ENCODE data around the gene FGF19. TPM values are rescaled to one million over a fixed set of nuclear protein-coding genes. Genes with fewer than 3 reads are reported as not detected.

Gene FGF19
- total RNA-seq, 2 experiments from 2014 or later = not detected

- no peak overlapping the region for H3K27ac ChIP-seq (ENCODE audit: low read depth, low read length, poor library complexity, severe bottlenecking)
- peaks cover 4% of the 10 kb centered on the region; the same call in 1 of the 2 replicates for H4K20me1 ChIP-seq (ENCODE audit: insufficient read depth, low read length)
- intact Hi-C loops (cut with micrococcal nuclease; ENCODE audit: unreplicated experiment) = no loop called here
- H3K4me3 ChIP-seq (ENCODE audit: low read depth, low read length, poor library complexity, severe bottlenecking) = peak overlapping the region; percentile 98
- no peak for TF ChIP-seq EZH2phosphoT487 (IDR thresholded peaks at IDR 0.05; ENCODE audit: borderline replicate concordance, low read depth, low read length)
- TF ChIP-seq CTCF (conservative IDR thresholded peaks at IDR 0.05; ENCODE audit: low read length) = no peak
- DNase-seq (ENCODE audit: low spot score) = peak; percentile 12
- peak overlapping the region; percentile 58; the same call in 1 of the 2 replicates for H2AFZ ChIP-seq (ENCODE audit: low read length)
- POLR2A ChIA-PET = no interaction called here
- no peaks in the 10 kb centered on the region for H3K9me2 ChIP-seq (ENCODE audit: insufficient read depth, low read length)
- peaks cover 21% of the 10 kb centered on the region for H3K79me2 ChIP-seq (ENCODE audit: insufficient read depth, low read depth, low read length)
- CTCF ChIA-PET (ENCODE audit: unreplicated experiment) = no interaction called here
- no peaks in the 10 kb centered on the region for H3K9me3 ChIP-seq (ENCODE audit: low read length)
- H3K4me2 ChIP-seq (ENCODE audit: low read length) = peak overlapping the region; percentile 88
- H3K4me1 ChIP-seq (ENCODE audit: insufficient read depth, low read length, poor library complexity, severe bottlenecking) = peaks cover 14% of the 10 kb centered on the region
- peaks cover 37% of the 10 kb centered on the region for H3K36me3 ChIP-seq (ENCODE audit: insufficient read depth, low read length)
- BruUV-seq (replicated peaks) = TSS peak; percentile 41
Observed at GRCh38 chr11:69674267-69674885, 29.4 kb downstream of the FGF19 start.

DNA sequence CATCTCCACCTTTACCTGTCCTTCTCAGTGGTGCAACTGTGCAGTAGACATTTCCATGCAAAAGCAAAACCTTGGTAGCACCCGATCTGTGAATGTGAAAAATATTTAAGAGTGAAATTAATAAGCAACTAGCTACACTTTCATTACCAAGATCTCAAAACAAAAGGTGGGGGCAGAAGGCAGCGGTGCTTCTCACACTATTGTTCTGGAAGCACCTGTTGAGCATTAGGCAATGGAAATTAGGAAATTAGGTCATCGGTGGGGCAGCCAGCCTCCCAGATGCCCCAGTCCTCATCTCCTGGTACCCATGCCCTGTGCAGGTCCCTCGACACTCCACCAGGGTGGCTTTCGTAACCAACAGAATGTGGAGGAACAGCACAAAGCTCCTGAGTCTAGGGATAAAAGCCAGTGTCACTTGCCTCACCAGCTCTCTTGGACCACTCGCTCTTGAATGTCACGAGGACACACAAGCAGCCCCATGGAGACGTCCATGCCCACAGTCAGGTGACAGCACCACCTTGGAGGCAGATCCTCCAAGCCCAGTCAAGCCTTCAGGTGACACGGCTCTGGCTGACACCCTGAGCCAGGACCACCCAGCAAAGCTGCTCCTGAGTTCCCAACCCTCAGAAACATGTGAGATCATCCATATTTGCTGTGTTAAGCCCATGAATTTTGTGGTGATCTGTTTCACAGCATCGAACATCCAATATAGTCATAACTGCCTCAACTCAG, 31.9 kb downstream of the FGF19 start:
- H3K4me2 ChIP-seq (ENCODE audit: low read length) = no peak overlapping the region
- intact Hi-C loops (cut with micrococcal nuclease; ENCODE audit: unreplicated experiment) = no loop called here
- ChIA-PET POLR2A (no interaction called here), CTCF (ENCODE audit: unreplicated experiment) (no interaction called here)
- peaks cover 50% of the 10 kb centered on the region for H3K36me3 ChIP-seq (ENCODE audit: insufficient read depth, low read length)
- BruUV-seq (replicated peaks) = no TSS peak
- TF ChIP-seq CTCF (conservative IDR thresholded peaks at IDR 0.05; ENCODE audit: low read length) (no peak), EZH2phosphoT487 (IDR thresholded peaks at IDR 0.05; ENCODE audit: borderline replicate concordance, low read depth, low read length) (no peak)
- H2AFZ ChIP-seq (ENCODE audit: low read length) = no peak overlapping the region
- no peak for DNase-seq (ENCODE audit: low spot score)
- H3K9me3 ChIP-seq (ENCODE audit: low read length) = no peaks in the 10 kb centered on the region
- peaks cover 4% of the 10 kb centered on the region; the same call in 1 of the 2 replicates for H4K20me1 ChIP-seq (ENCODE audit: insufficient read depth, low read length)
- no peaks in the 10 kb centered on the region for H3K9me2 ChIP-seq (ENCODE audit: insufficient read depth, low read length)
- no peak overlapping the region for H3K27ac ChIP-seq (ENCODE audit: low read depth, low read length, poor library complexity, severe bottlenecking)
- peaks cover 14% of the 10 kb centered on the region for H3K4me1 ChIP-seq (ENCODE audit: insufficient read depth, low read length, poor library complexity, severe bottlenecking)
- no peak overlapping the region for H3K4me3 ChIP-seq (ENCODE audit: low read depth, low read length, poor library complexity, severe bottlenecking)
- peaks cover 21% of the 10 kb centered on the region for H3K79me2 ChIP-seq (ENCODE audit: insufficient read depth, low read depth, low read length)

Data from OCI-LY7 (cell line).